H54 (cell line): ENCODE results near the gene SLC22A9.
"Not testable (repeated sequence)": the region's sequence is repeated elsewhere in the genome, so short reads cannot be mapped to it uniquely, and the experiment has no call there.

Experiments used
- DNase-seq: peaks from one replicate; pipeline ENCODE4 v3.0.0; 2011; ENCODE audit warnings: low spot score, mixed read lengths; ENCODE audit not compliant: insufficient read length
- FAIRE-seq: peaks from 3 replicates; lab custom pipeline; 2011; peaks lifted over from hg19 to GRCh38; lab: Jason Lieb, UNC
- POLR2A ChIP-seq: IDR thresholded peaks from 2 replicates; pipeline ENCODE4 v1.6.1; 2011; ENCODE audit warnings: low read depth, mild to moderate bottlenecking, low read length

SLC22A9 gene

DNA sequence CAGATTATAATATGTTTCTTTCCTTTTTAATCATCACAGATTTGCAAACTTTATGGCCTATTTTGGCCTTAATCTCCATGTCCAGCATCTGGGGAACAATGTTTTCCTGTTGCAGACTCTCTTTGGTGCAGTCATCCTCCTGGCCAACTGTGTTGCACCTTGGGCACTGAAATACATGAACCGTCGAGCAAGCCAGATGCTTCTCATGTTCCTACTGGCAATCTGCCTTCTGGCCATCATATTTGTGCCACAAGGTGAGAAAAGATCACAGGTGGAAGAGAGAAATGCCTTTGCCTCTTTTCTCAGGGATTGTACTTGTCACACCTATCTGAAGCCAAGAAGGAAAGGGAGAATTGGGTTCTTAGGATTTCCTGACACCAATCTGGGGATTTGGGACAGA lies 36.9 kb downstream of the SLC22A9 start:
- TF ChIP-seq POLR2A, result no peak
- FAIRE-seq, result no peak
- DNase-seq, result no peak

DNA sequence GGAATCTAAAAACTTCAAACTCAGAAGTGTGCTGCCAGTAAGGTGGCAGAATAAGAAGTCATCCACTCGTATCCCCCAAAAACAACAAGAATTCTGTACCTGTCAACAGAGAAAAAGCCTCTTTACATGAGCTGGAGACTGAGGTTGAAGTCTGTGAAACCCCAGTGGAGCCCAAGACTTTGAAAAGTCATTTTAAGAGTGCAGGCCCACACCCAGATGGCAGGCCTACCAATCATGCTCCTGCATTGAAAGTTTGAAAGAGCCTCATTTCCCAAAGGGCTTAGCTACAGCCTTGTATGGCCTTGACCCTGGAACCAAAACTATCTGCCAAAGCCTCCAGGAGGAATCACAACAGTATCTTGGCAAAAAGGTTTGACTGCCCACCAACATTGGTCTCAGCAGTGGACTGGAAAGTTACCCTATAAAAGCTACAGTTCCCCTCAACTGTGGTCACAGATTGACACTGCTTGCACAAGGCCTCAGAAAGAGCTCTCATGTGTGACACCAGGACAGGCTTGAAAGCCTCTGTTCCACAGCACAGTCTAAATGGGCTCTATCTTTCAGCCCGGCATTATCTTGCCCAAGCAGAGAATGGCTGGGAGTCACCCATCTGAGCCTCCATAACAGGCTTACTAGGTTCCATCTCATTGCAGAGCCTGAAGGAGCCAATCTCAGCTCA lies 47.7 kb downstream of the SLC22A9 start:
- DNase-seq, result no peak
- no peak for TF ChIP-seq POLR2A
- FAIRE-seq, result no peak

DNA sequence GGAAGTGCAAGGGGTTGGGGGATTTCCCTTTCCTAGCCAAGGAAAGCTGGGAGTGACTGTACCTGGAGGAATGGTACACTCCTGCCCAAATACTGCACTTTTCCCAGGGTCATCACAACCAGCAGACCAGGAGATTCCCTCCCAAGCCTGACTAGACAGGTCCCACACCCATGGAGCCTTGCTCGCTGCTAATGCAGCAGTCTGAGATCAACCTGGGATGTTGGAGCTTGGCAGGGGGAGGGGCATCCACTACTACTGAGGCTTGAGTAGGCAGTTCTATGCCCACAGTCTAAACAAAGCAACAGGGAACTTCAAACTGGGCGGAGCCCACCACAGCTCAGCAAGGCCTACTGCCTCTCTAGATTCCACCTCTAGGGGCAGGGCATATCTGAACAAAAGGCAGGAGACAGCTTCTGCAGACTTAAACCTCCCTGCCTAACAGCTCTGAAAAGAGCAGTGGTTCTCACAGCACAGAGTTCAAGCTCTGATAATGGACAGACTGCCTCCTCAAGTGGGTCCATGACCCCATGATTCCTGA lies 58.5 kb downstream of the SLC22A9 start:
- no peak for DNase-seq
- no peak for TF ChIP-seq POLR2A
- FAIRE-seq, result no peak

DNA sequence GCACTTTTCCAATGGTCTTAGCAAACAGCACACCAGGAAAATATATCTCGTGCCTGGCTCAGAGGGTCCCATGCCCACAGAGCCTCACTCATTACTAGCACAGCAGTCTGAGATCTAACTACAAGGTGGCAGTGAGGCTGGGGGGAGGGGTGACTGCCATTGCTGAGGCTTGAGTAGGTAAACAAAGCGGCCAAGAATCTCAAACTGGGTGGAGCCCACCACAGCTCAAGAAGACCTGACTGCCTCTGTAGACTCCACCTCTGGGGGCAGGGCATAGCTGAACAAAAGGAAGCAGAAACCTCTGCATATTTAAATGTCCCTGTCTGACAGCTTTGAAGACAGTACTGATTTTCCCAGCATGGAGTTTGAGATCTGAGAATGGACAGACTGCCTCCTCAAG lies 61.1 kb downstream of the SLC22A9 start:
- not testable (repeated sequence) for FAIRE-seq, DNase-seq

DNA sequence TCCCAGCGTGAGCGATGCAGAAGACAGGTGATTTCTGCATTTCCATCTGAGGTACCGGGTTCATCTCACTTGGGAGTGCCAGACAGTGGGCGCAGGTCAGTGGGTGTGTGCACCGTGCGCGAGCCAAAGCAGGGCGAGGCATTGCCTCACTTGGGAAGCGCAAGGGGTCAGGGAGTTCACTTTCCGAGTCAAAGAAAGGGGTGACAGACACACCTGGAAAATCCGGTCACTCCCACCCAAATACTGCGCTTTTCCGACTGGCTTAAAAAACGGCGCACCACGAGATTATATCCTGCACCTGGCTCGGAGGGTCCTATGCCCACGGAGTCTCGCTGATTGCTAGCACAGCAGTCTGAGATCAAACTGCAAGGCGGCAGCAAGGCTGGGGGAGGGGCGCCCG lies 65.8 kb downstream of the SLC22A9 start:
- not testable (repeated sequence) for FAIRE-seq, DNase-seq

DNA sequence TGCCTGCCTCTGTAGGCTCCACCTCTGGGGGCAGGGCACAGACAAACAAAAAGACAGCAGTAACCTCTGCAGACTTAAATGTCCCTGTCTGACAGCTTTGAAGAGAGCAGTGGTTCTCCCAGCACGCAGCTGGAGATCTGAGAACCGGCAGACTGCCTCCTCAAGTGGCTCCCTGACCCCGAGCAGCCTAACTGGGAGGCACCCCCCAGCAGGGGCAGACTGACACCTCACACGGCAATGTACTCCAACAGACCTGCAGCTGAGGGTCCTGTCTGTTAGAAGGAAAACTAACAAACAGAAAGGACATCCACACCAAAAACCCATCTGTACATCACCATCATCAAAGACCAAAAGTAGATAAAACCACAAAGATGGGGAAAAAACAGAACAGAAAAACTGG lies 66.2 kb downstream of the SLC22A9 start:
- not testable (repeated sequence) for FAIRE-seq, DNase-seq

DNA sequence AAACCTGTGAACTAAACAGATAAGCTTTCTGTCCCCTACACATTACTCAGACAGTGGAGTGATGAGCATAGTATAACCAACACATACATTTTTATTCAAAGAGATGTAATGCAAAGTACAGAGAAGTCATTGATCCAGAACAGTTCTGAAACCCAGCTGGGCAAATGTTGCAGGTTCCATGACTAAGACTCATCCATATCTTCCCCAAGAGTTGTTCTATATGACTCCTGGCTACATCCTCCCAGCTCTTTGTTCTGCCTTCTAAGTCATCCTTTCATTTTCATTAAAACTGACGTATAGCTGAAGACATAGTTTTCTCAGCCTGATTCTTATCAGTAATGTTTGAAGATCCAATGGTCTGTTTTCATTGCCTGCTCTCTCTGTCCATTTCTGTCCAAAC lies 74.1 kb downstream of the SLC22A9 start:
- FAIRE-seq (no peak), DNase-seq (no peak)
- no peak for TF ChIP-seq POLR2A

DNA sequence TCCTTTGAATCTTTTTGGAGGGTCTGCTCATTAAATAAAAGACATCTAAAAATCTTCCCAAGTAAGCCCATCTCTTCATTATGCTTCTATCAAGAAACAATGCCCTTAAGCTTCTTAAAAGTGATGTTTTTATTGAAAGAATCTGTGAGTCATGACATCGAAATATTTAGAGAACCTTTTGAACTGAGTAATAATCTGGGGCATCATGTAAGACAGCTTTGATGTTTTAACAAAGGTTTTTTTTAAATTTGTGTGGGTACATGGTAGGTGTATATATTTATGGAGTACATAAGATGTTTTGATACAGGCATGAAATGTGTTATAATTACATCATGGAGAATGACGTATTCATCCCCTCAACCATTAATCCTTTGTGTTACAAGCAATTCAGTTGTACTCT lies 74.6 kb downstream of the SLC22A9 start:
- DNase-seq, result no peak
- FAIRE-seq, result no peak
- no peak for TF ChIP-seq POLR2A

DNA sequence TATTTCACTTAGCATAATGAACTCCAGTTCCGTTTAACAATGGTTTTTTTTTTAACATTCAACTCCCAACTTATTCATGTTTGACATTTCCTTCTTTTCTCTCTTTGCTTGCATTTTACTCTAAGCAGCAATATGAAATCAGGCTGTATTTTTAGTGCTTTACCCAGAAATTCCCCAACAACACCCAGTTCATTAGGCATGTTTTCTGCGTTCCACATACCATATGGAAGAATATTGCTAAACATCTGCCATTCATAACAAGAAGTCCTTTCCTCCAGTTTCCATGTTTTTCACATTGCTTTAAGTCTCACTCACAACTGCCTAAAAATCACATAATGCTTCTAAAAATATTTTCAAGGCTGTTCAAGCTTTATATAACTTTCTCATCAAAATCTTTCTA lies 75.5 kb downstream of the SLC22A9 start:
- FAIRE-seq, result no peak

DNA sequence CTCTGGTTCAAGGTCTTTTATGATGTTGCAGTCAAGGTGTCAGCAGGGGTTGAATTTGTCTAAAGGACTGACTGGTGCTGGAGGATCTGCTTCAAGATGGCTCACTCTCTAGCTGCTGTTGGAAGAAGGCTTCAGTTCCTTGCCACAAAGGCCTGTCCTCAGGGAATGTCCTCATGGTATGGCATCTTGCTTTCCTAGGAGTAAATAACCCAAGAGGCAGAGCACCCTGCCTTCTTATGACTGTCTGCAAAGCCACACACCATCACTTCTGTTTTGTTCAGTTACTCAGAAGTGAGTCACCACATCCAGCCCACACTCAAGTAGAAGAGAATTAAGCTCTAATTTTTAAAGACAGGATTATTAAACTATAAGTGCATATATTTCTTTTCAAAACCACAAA lies 76.1 kb downstream of the SLC22A9 start:
- TF ChIP-seq POLR2A, result no peak
- DNase-seq (peak; percentile 12), FAIRE-seq (no peak)

More for the DNA sequence above, 75.5 kb downstream of the SLC22A9 start:
- no peak for TF ChIP-seq POLR2A
- no peak for DNase-seq

DNA sequence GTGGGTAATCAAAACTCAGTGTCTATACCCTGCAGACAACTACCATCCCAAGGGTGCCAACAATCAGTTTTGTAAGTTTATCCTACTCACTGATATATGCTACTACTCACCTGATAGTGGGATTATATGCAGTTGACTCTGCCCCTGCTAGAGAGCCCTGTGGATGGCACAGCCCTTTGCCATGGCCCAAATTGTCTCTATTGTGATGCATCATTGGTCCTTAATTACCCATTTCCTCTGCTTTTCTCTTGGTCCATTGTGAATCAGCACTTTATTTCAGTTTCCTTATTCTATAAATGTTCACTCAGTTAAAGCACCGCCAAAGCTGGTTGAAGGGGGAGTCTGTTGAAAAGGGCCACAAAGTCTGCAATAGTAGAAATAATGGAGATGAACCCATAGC lies 79.1 kb downstream of the SLC22A9 start:
- no peak for TF ChIP-seq POLR2A
- no peak for DNase-seq
- no peak for FAIRE-seq

DNA sequence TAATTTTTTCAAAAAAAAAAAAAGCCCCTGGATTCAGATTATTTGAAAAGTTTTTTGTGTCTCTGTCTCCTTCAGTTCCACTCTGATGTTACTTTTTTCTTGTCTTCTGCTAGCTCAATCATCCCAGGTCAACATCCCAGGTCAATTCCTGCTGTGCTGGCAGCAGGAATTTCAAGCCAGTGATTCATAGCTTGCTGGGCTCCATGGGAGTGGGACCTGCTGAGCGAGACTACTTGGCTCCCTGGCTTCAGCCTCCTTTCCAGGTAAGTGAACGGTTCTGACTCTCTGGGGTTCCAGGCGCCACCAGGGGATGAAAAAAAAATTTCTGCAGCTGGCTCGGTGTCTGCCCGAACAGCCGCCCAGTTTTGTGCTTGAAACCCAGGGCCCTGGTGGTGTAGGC lies 90.0 kb downstream of the SLC22A9 start:
- FAIRE-seq (no peak), DNase-seq (no peak)
- TF ChIP-seq POLR2A, result no peak
